MM.1S (cell line): Measurements from ENCODE around the gene DSE.

Experiments used
- DNase-seq: peaks from one replicate; pipeline ENCODE4 v3.0.0-alpha.2; 2015
- H2AFZ ChIP-seq: fragments of 300-600 bp; sonication (generic); 2 replicates; pipeline ENCODE4 v1.6.0; 2016; ENCODE audit warnings: antibody characterized with exemption, low read length
- H3F3A ChIP-seq: fragments of 300-600 bp; sonication (generic); 2 replicates; pipeline ENCODE4 v1.6.1; 2016; ENCODE audit warnings: mild to moderate bottlenecking, antibody characterized with exemption, low read length, moderate library complexity, mixed read lengths; ENCODE audit not compliant: insufficient read depth
- H3K27ac ChIP-seq: fragments of 300-600 bp; sonication (generic); 2 replicates; pipeline ENCODE4 v1.5.1; 2016; ENCODE audit warnings: mild to moderate bottlenecking, low read length
- H3K27me3 ChIP-seq: fragments of 300-600 bp; sonication (generic); replicated peaks from 2 replicates; pipeline ENCODE4 v1.6.0; 2016; ENCODE audit warnings: low read length; ENCODE audit not compliant: insufficient read depth
- H3K36me3 ChIP-seq: fragments of 300-600 bp; sonication (generic); replicated peaks from 2 replicates; pipeline ENCODE4 v1.6.1; 2016; ENCODE audit warnings: mild to moderate bottlenecking, low read length, mixed read lengths; ENCODE audit not compliant: insufficient read depth
- H3K4me1 ChIP-seq: fragments of 300-600 bp; sonication (generic); 2 replicates; pipeline ENCODE4 v1.6.1; 2016; ENCODE audit warnings: low read length, mixed read lengths
- H3K4me2 ChIP-seq: fragments of 300-600 bp; sonication (generic); 2 replicates; pipeline ENCODE4 v1.6.0; 2016; ENCODE audit warnings: low read depth, low read length
- H3K4me3 ChIP-seq: fragments of 300-600 bp; sonication (generic); 2 replicates; pipeline ENCODE4 v1.5.1; 2016; ENCODE audit warnings: low read length, mixed read lengths
- H3K79me2 ChIP-seq: fragments of 300-600 bp; sonication (generic); 2 replicates; pipeline ENCODE4 v1.6.1; 2016; ENCODE audit warnings: mixed run types, low read length, mixed read lengths
- H3K9ac ChIP-seq: fragments of 300-600 bp; sonication (generic); 2 replicates; pipeline ENCODE4 v1.6.1; 2016; ENCODE audit warnings: low read length, mixed read lengths
- H3K9me2 ChIP-seq: fragments of 300-600 bp; sonication (generic); replicated peaks from 2 replicates; pipeline ENCODE4 v1.6.1; 2016; ENCODE audit warnings: mild to moderate bottlenecking, low read length, mixed read lengths; ENCODE audit not compliant: insufficient read depth
- H3K9me3 ChIP-seq: fragments of 300-600 bp; sonication (generic); replicated peaks from 2 replicates; pipeline ENCODE4 v1.6.1; 2016; ENCODE audit warnings: mild to moderate bottlenecking, low read length, mixed read lengths; ENCODE audit not compliant: insufficient read depth
- H4K20me1 ChIP-seq: fragments of 300-600 bp; sonication (generic); 2 replicates; pipeline ENCODE4 v1.6.1; 2016; ENCODE audit warnings: mild to moderate bottlenecking, low read length, moderate library complexity, mixed read lengths; ENCODE audit not compliant: insufficient read depth
- CTCF ChIP-seq: fragments of 300-600 bp; sonication (generic); IDR thresholded peaks from 2 replicates; pipeline ENCODE4 v1.5.1; 2016; ENCODE audit warnings: antibody characterized with exemption, low read length, mixed read lengths
- EZH2 ChIP-seq: fragments of 300-600 bp; sonication (generic); optimal IDR thresholded peaks from 2 replicates; pipeline ENCODE3; 2017; ENCODE audit warnings: low read depth, mild to moderate bottlenecking, antibody characterized with exemption, low read length, mixed read lengths
- EZH2phosphoT487 ChIP-seq: fragments of 300-600 bp; sonication (generic); IDR thresholded peaks from 2 replicates; pipeline ENCODE4 v1.6.1; 2018; ENCODE audit warnings: antibody characterized with exemption, low read length

DSE gene

GRCh38 chr6:116447052-116447451, 76.3 kb downstream of the DSE start:
- no peaks in the 10 kb centered on the region for H3K27me3 ChIP-seq
- no peak for TF ChIP-seq EZH2
- no peak for TF ChIP-seq CTCF
- TF ChIP-seq EZH2phosphoT487, result no peak
- H3K9ac ChIP-seq, result no peak overlapping the region
- no peaks in the 10 kb centered on the region for H3K79me2 ChIP-seq
- no peak overlapping the region for H3K27ac ChIP-seq
- no peaks in the 10 kb centered on the region for H3K36me3 ChIP-seq
- no peaks in the 10 kb centered on the region for H4K20me1 ChIP-seq
- H3K9me2 ChIP-seq, result no peaks in the 10 kb centered on the region
- no peak overlapping the region for H3K4me3 ChIP-seq
- H3K4me2 ChIP-seq, result peak overlapping the region; percentile 38; the same call in 1 of the 2 replicates
- no peaks in the 10 kb centered on the region for H3K9me3 ChIP-seq
- H2AFZ ChIP-seq, result no peak overlapping the region
- H3F3A ChIP-seq, result peaks cover 21% of the 10 kb centered on the region; the same call in 1 of the 2 replicates
- no peak for DNase-seq
- H3K4me1 ChIP-seq, result peaks cover 51% of the 10 kb centered on the region

- peaks cover 51% of the 10 kb centered on the region for H3K4me1 ChIP-seq
- H4K20me1 ChIP-seq, result no peaks in the 10 kb centered on the region
- H2AFZ ChIP-seq, result no peak overlapping the region
- H3K9me3 ChIP-seq, result no peaks in the 10 kb centered on the region
- TF ChIP-seq EZH2, result no peak
- TF ChIP-seq CTCF, result 0 out of 2 replicates have a peak, but pooled peaks have one; percentile 9
- no peaks in the 10 kb centered on the region for H3K9me2 ChIP-seq
- H3K27me3 ChIP-seq, result no peaks in the 10 kb centered on the region
- H3K27ac ChIP-seq, result no peak overlapping the region
- 0 out of 2 replicates have a peak overlapping the region, but pooled peaks have one; percentile 7 for H3K4me2 ChIP-seq
- H3K79me2 ChIP-seq, result no peaks in the 10 kb centered on the region
- H3F3A ChIP-seq, result peaks cover 21% of the 10 kb centered on the region; the same call in 1 of the 2 replicates
- H3K4me3 ChIP-seq, result no peak overlapping the region
- no peak overlapping the region for H3K9ac ChIP-seq
- DNase-seq, result peak; percentile 22
- H3K36me3 ChIP-seq, result no peaks in the 10 kb centered on the region
These were observed 76.8 kb downstream of the DSE start for GRCh38 chr6:116447496-116448011.

- no peaks in the 10 kb centered on the region for H3K9me3 ChIP-seq
- no peak overlapping the region for H3K9ac ChIP-seq
- no peaks in the 10 kb centered on the region for H3K27me3 ChIP-seq
- H3K79me2 ChIP-seq, result no peaks in the 10 kb centered on the region
- no peaks in the 10 kb centered on the region for H4K20me1 ChIP-seq
- no peak overlapping the region for H3K27ac ChIP-seq
- H2AFZ ChIP-seq, result no peak overlapping the region
- no peaks in the 10 kb centered on the region for H3K9me2 ChIP-seq
- no peak for TF ChIP-seq EZH2phosphoT487
- no peak for TF ChIP-seq EZH2
- TF ChIP-seq CTCF, result no peak
- peaks cover 21% of the 10 kb centered on the region; the same call in 1 of the 2 replicates for H3F3A ChIP-seq
- no peak for DNase-seq
- H3K4me3 ChIP-seq, result no peak overlapping the region
- peaks cover 47% of the 10 kb centered on the region for H3K4me1 ChIP-seq
- H3K36me3 ChIP-seq, result no peaks in the 10 kb centered on the region
- H3K4me2 ChIP-seq, result no peak overlapping the region
These were observed 78.8 kb downstream of the DSE start for GRCh38 chr6:116449565-116449964.
